ENCODE measurements around the gene SCFD2.
"Not testable (repeated sequence)": the region's sequence is repeated elsewhere in the genome, so short reads cannot be mapped to it uniquely, and the experiment has no call there.

SCFD2 gene

DNA sequence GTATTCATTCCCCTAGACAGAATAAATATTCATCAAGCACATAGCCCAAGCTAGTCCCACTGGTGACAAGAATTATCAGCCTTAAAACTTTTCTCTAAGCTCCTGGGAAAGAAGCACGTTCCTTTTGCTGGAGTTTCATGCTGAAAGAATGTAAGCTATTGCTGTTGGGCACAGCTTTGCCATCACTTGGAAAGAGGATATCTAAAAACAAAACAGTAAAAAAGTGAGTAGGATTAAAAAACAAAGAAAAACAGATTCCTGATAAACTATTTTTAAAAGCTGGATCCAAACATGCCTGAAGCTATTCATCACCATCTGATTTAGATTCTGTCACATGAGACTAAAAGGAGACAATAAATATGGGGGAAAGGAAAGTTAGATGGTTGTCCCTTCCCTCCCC is 176.8 kb downstream of the SCFD2 start:
- no peak for DNase-seq (ENCODE audit: low read depth)

DNA sequence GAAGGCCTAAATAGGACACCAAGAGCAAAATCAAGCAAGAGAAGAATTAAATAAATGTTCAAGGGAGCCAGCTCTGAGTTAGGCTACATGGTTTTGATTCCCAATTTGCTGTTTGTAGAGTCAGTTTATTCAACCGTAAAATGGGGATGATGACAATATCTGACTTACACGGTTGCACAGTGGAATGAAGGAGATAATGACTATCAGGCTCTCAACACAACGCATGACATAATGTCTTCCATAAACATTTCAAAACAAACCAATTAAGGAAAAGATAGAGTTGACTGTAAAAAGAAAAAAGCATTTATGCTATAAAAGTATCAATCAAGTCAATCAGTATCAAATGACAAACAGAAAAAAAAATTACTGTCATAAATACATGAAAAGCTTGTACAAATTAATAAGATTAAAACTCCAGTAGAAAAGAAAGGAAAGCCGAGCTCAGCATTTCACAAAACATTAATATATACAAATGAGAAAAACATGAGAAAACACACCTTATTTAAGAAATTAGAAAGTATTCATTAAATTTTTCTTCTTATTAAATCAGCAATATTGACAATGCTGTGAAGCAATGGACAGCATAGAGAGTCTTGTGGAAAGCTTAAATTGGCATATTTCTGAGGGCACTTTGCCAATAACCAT is 179.0 kb downstream of the SCFD2 start:
- no peak for DNase-seq (ENCODE audit: low read depth)

DNA sequence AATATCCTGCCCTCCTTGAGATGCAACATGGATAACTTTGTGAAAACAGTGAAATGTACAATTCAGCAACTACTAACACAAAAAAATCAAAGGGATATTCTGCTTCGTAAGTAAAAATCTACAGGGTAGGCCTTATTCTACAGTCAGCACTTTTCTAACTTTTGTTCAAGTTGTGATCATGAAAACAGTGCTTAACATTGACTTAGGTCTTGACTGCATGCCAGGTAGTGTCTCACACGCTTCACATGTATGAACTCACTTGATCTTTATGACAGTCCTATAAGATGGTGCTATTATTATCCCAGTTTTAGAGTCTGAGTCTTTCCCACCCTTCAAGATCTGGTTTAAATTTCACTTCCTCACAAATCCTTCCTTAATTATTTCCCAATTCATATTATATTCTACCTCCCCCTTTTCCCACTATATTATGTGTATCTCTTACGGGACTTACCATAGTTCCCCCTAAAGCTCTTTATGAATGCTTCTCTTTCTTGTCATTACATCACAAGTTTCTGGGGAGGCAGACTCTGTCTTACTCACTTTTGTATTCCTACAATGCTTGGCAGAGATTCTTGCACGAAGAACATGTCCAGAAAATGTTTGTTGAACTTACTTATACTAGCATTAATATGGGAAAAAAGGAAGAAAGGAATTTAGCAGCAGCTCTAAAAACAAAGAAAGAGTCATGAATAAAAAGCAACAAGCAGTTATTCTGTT is 179.8 kb downstream of the SCFD2 start:
- DNase-seq (ENCODE audit: low read depth), result no peak

DNA sequence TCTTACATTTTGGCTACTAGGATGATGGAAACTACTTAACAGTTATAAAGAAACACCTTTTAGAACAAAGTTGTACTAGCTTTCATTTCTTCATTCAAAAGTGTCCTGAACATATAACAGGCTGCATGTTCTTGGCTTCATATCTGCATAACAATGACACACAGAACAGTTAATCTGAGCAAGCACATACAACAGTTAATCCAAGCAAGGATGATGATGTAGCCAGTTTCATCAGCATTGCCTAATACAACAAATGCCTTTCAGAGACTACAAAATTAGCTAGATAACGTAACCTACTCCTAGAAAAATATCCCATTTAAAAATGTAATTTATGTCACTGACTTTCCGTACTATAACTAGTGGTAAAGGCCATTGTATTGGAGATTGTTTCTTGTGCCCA is 182.1 kb downstream of the SCFD2 start:
- DNase-seq (ENCODE audit: low read depth), result no peak

GRCh38 chr4:53177751-53178150 is 188.1 kb downstream of the SCFD2 start:
- not testable (repeated sequence) for DNase-seq (ENCODE audit: low read depth)

- DNase-seq (ENCODE audit: low read depth), result no peak
These were observed 190.2 kb downstream of the SCFD2 start for GRCh38 chr4:53175640-53176039.

DNA sequence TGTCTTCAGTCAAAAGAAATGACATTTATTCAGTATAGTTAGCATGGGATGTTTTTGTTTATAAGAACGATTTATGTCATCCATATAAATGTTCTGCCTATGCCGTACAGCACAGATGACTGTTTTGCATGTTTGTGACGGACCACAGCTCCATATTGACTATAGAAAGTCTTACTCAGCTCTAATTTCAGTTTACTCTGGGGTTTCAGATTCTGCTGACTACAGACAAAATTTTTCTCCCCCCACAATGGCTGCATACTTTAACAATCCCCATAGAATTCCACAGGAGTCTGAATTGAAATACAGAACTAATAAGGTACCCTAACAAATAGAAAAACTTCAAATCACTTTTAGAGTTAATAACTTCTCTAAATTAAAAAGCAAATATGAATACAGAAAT is 191.0 kb downstream of the SCFD2 start:
- DNase-seq (ENCODE audit: low read depth), result no peak

- no peak for DNase-seq (ENCODE audit: low read depth)
These were observed 192.3 kb downstream of the SCFD2 start for GRCh38 chr4:53173576-53173975.

GRCh38 chr4:53171797-53172196 is 194.1 kb downstream of the SCFD2 start:
- no peak for DNase-seq (ENCODE audit: low read depth)

DNA sequence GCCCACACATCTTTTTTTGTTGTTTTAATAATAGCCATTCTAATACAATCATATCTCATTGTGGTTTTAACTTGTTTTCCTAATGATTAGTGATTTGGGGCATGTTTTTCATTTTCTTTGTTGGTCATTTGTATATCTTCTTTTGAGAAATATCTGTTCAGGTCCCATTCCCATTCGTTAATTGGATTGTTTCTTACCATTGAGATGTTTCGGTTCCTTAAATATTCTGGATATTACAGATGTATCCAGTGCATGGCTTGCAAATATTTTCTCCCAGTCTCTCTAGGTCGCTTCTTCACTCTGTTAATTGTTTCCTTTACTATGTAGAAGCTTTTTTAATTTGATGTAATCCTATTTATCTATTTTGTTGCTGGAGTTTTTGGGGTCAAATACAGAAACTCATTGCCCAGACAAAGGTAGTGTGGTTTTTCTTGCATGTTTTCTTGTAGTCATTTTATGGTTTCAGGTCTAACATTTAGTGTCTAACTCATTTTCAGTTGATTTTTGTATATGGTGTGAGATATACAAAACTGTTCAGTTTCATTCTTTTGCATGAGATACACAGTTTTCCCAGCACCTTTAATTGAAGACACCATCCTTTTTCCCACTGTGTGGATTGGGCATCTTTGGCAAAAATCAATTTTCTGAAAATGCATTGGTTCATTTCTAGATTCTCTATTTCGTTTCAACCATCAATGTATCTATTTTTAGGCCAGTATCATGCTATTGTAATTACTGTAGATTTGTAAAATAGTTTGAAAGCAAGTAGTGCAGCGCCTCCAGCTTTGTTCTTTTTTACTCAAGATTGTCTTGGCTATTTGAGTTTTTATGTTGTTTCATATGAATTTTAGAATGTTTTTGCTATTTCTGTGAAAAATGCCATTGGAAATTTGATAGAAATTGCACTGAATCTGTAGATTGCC is 195.9 kb downstream of the SCFD2 start:
- DNase-seq (ENCODE audit: low read depth), result no peak

- DNase-seq (ENCODE audit: low read depth), result no peak
These were observed 197.6 kb downstream of the SCFD2 start for GRCh38 chr4:53168228-53168627.

- DNase-seq (ENCODE audit: low read depth), result no peak
These were observed 202.9 kb downstream of the SCFD2 start for GRCh38 chr4:53162969-53163368.

GRCh38 chr4:53161787-53162433 is 204.0 kb downstream of the SCFD2 start:
- DNase-seq (ENCODE audit: low read depth), result no peak

DNA sequence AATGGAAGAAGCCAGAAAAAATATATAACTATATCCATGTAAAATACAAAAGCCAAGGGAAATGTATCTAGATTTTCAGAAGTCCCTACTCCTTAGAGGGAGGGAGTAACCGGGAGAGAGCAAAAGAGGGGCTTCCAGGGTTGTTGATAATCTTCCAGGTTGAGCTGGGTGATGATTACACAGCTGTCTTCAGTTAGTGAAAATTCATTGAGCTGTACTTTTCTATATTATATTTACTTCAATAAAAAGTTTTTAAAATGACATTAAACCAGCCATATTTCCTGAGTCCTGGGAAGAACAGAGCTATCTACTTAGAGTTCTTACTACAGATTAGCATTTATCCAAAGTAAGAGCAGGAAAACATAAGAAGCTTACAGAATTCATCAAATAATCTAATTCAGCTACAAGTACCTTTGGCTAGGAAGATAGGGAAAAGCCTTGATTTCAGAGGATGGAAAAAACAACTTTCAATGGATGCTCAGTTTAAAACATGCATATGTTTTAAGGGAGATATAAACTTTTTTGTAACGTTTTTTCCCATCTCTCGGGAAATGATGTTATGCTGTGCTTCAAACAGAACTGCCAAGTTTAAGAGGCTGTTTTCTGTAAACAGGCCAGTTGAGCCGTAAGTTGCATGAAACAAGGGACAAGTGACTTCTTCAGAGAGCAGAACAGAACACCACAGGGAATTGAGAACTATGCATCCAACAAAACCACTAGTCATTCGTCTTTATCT is 204.6 kb downstream of the SCFD2 start:
- no peak for DNase-seq (ENCODE audit: low read depth)

DNA sequence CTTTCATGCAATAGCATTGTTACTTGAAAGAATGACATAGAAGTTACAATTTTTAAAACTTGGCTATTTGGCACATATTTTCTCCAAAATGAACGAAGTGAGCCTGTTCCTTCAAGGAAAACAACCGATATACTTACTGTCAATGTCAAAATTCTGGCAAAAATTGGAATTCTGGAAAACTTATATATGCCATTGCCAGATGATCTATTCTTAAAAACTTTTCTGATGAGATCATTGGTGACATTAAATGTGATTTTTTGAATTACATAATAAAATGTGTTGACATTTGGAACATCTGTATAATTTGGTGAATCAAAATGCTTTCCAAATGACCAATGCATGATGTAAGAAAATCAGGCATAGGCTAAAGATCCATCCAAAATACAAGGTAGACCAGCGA is 209.0 kb downstream of the SCFD2 start:
- no peak for DNase-seq (ENCODE audit: low read depth)

- no peak for DNase-seq (ENCODE audit: low read depth)
These were observed 213.4 kb downstream of the SCFD2 start for GRCh38 chr4:53152467-53152866.

GRCh38 chr4:53151489-53151788 is 214.4 kb downstream of the SCFD2 start:
- DNase-seq (ENCODE audit: low read depth), result no peak

DNA sequence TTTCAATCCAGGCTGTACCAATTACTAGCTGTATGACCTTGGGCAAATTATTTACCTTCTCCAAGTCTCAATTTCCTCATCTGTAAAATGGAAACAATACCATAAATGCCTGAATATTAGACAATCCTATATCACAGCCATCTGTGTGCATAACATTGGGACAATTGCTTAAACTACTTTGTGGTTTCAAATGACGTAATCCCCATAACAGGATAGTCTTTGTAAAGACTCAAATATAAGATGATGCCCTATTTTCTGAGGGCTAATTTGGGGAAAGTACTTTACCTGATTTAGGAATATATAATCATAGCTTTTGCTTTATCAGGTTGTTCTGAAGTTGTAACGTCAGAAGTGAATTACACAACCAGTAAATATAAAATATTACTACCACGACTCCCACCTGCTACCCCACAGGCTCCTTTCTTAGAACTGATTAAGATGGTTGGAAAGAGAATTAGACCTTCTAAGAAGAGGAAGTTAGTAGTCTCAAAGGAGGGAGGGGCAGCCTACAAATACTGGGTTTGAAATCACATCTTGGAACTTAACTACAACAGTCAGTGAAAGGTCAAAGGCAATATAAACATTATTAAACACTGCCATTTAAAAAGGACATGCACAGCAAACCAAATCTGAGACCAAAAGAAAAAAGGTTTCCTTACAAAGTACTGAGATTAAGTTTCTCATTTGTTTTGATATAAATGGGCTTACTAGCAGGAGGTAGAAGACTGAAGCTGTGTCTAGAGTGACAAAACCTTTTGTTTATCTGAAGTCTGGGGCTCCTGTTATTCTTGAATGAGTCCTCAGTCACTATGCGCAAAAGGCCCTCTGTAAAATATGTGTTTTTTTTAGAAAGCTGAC is 215.0 kb downstream of the SCFD2 start:
- DNase-seq (ENCODE audit: low read depth), result no peak

GRCh38 chr4:53147711-53148110 is 218.2 kb downstream of the SCFD2 start:
- DNase-seq (ENCODE audit: low read depth), result no peak

DNA sequence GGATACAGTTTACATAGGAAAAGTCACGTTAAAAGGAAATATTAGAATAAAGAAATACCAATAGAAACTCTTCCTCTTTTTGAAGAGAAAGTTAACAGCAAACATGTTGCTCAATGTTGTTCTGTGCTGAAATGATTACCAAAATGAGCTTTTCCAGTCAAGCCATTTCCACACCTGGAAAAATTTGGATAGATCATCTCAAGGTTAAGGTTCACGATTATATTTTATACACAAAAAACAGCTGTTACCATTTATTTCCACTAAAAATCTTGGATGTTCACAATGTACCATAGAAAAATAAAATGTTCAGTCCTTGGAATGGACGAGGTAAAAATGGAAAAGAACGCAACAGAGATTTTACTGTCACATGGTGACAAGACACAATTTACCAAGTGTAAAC is 218.7 kb downstream of the SCFD2 start:
- no peak for DNase-seq (ENCODE audit: low read depth)

- no peak for DNase-seq (ENCODE audit: low read depth)
These were observed 224.6 kb downstream of the SCFD2 start for GRCh38 chr4:53141308-53141707.

All from activated T-cell treated with anti-CD3 and anti-CD28 coated beads for 1 hour (primary cell).